ENCODE data around the gene C1orf21. TPM values are rescaled to one million over a fixed set of nuclear protein-coding genes. Genes with fewer than 3 reads are reported as not detected.

Gene C1orf21
- total RNA-seq, 1 donor from 2014 or later = 0.09 TPM

- no peaks in the 10 kb centered on the region for H3K4me1 Mint-ChIP-seq
- peaks cover 2% of the 10 kb centered on the region for H3K27me3 Mint-ChIP-seq
- no peaks in the 10 kb centered on the region for H3K9me3 Mint-ChIP-seq
- ATAC-seq (ENCODE audit: low read depth) = no peak
- H3K4me3 Mint-ChIP-seq = no peak overlapping the region
- TF ChIP-seq CTCF (IDR thresholded peaks at IDR 0.05) = no peak
- POLR2A ChIA-PET = no interaction called here
- no peak overlapping the region for H3K27ac Mint-ChIP-seq
- intact Hi-C loops (cut with micrococcal nuclease) = no loop called here
- CTCF ChIA-PET = no interaction called here
- H3K36me3 Mint-ChIP-seq (ENCODE audit: low read depth) = no peaks in the 10 kb centered on the region
- DNase-seq = no peak
These were observed 96.4 kb downstream of the C1orf21 start for GRCh38 chr1:184483101-184483683.

GRCh38 chr1:184485751-184486723 is 99.2 kb downstream of the C1orf21 start:
- no peak overlapping the region for H3K4me3 Mint-ChIP-seq
- no peaks in the 10 kb centered on the region for H3K36me3 Mint-ChIP-seq (ENCODE audit: low read depth)
- TF ChIP-seq CTCF (IDR thresholded peaks at IDR 0.05) = no peak
- intact Hi-C loops (cut with micrococcal nuclease) = no loop called here
- no peaks in the 10 kb centered on the region for H3K9me3 Mint-ChIP-seq
- ChIA-PET POLR2A (no interaction called here), CTCF (no interaction called here)
- DNase-seq = no peak
- no peak overlapping the region for H3K27ac Mint-ChIP-seq
- no peak for ATAC-seq (ENCODE audit: low read depth)
- peaks cover 2% of the 10 kb centered on the region for H3K27me3 Mint-ChIP-seq
- no peaks in the 10 kb centered on the region for H3K4me1 Mint-ChIP-seq

GRCh38 chr1:184486761-184487445 is 100.1 kb downstream of the C1orf21 start:
- Mint-ChIP-seq H3K4me1 (peaks cover under 1% of the 10 kb centered on the region), H3K9me3 (no peaks in the 10 kb centered on the region), H3K4me3 (no peak overlapping the region), H3K27ac (no peak overlapping the region), H3K36me3 (ENCODE audit: low read depth) (no peaks in the 10 kb centered on the region), H3K27me3 (peaks cover 2% of the 10 kb centered on the region)
- intact Hi-C loops (cut with micrococcal nuclease) = no loop called here
- no peak for ATAC-seq (ENCODE audit: low read depth)
- ChIA-PET POLR2A (no interaction called here), CTCF (no interaction called here)
- no peak for DNase-seq
- no peak for TF ChIP-seq CTCF (IDR thresholded peaks at IDR 0.05)

- Mint-ChIP-seq H3K4me3 (no peak overlapping the region), H3K27ac (no peak overlapping the region), H3K27me3 (peaks cover 2% of the 10 kb centered on the region), H3K9me3 (no peaks in the 10 kb centered on the region), H3K36me3 (ENCODE audit: low read depth) (no peaks in the 10 kb centered on the region), H3K4me1 (peaks cover 5% of the 10 kb centered on the region)
- ChIA-PET POLR2A (no interaction called here), CTCF (no interaction called here)
- no peak for DNase-seq
- intact Hi-C loops (cut with micrococcal nuclease) = no loop called here
- no peak for ATAC-seq (ENCODE audit: low read depth)
- TF ChIP-seq CTCF (IDR thresholded peaks at IDR 0.05) = no peak
These were observed 100.8 kb downstream of the C1orf21 start for GRCh38 chr1:184487531-184488193.
